DND-41 (cell line): ENCODE results near the gene RNU6-8.

ENCODE experiments used
- CTCF ChIP-seq: IDR thresholded peaks from 2 replicates; pipeline ENCODE4 v1.5.1; 2012; ENCODE audit warnings: borderline replicate concordance, low read length, moderate library complexity, mild to moderate bottlenecking; ENCODE audit not compliant: poor library complexity, severe bottlenecking; ENCODE audit errors: extremely low read depth
- EZH2 ChIP-seq: IDR thresholded peaks from 3 replicates; pipeline ENCODE4 v1.6.1; 2012; ENCODE audit warnings: borderline replicate concordance, low read depth, mild to moderate bottlenecking, moderate library complexity, low read length, inconsistent platforms; ENCODE audit not compliant: severe bottlenecking

- TF ChIP-seq CTCF, result no peak
- no peak for TF ChIP-seq EZH2
These were observed 36.1 kb downstream of the RNU6-8 start for GRCh38 chr14:32166924-32167323.
